Astrocyte of the cerebellum (primary cell): Measurements from ENCODE around the gene PSME3.
"Not testable (repeated sequence)": the region's sequence is repeated elsewhere in the genome, so short reads cannot be mapped to it uniquely, and the experiment has no call there.

Experiments
- DNase-seq: peaks from one replicate; pipeline ENCODE4 v3.0.0-alpha.2; 2011; ENCODE audit warnings: low read depth
- H3K4me3 ChIP-seq: 2 replicates; pipeline ENCODE4 v1.5.1; 2011; ENCODE audit warnings: mild to moderate bottlenecking, low read depth, low read length, moderate library complexity
- in situ Hi-C: cut with HindIII; loops from 2 replicates; pipeline ENCODE4 v1.10.0; 2017; ENCODE audit warnings: low sequenced_read_pairs
- TF ChIP-seq, protein P1 (sequence below): IDR thresholded peaks from 2 replicates; pipeline ENCODE4 v1.5.1; 2012; ENCODE audit warnings: low read length, low read depth, moderate library complexity, mild to moderate bottlenecking; ENCODE audit errors: missing control alignments

PSME3 gene

DNA sequence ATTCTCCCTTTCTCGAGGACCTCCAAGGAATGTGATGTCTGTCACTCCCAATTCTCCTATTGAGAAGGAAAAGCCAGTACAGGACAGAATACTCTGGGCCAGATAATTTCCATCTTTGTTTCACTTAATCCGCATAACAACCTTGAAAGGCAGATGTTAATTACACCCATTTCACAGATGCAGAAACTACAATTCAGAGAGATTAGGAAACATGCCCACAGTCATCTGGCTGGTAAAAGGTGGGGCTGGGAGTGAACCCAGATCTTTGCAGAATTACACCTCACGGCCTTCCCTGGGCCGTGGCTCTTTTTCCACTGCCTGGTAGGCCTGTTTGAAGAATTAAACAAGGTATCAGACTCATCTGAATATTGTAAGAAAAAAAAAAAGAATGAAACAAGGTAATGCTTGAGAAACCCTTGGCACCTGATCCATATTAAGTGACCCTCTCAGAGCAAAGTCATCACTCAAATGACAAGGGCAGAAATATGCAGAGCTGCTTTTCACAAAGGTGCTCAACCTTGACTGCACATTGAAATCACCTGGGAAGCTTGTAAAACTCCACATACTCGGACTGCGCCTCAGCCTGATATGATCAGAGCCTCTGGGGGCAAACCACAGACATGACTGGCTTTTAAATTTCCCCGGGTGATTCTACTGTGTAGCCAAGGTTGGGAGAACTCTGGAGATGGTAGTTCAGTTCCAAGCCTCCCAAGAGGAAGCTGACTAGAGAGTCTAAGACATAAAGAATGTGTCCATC lies 50.8 kb downstream of the PSME3 start:
- no peak for DNase-seq
- TF ChIP-seq, protein P1, sequence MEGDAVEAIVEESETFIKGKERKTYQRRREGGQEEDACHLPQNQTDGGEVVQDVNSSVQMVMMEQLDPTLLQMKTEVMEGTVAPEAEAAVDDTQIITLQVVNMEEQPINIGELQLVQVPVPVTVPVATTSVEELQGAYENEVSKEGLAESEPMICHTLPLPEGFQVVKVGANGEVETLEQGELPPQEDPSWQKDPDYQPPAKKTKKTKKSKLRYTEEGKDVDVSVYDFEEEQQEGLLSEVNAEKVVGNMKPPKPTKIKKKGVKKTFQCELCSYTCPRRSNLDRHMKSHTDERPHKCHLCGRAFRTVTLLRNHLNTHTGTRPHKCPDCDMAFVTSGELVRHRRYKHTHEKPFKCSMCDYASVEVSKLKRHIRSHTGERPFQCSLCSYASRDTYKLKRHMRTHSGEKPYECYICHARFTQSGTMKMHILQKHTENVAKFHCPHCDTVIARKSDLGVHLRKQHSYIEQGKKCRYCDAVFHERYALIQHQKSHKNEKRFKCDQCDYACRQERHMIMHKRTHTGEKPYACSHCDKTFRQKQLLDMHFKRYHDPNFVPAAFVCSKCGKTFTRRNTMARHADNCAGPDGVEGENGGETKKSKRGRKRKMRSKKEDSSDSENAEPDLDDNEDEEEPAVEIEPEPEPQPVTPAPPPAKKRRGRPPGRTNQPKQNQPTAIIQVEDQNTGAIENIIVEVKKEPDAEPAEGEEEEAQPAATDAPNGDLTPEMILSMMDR, result no peak
- in situ Hi-C loops, result loop anchor here (5.0 kb wide), 1 partner anchor 47 kb away; no protein-coding TSS in a partner anchor
- H3K4me3 ChIP-seq, result no peak overlapping the region

DNA sequence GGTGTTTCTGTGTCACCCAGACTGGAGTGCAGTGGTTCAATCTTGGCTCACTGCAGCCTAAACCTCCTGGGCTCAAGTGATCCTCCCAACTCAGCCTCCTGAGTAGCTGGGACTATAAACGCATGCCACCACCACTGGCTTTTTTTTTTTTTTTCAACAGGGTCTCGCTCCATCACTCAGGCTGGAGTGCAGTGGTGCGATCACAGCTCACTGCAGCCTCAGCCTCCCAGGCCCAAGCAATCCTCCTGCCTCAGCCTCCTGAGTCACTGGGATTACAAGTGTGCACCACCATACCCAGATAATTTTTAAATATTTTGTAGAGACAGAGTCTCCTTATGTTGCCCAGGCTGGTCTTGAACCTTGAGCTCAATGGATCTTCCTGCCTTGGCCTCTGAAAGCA lies 52.6 kb downstream of the PSME3 start:
- not testable (repeated sequence) for H3K4me3 ChIP-seq

DNA sequence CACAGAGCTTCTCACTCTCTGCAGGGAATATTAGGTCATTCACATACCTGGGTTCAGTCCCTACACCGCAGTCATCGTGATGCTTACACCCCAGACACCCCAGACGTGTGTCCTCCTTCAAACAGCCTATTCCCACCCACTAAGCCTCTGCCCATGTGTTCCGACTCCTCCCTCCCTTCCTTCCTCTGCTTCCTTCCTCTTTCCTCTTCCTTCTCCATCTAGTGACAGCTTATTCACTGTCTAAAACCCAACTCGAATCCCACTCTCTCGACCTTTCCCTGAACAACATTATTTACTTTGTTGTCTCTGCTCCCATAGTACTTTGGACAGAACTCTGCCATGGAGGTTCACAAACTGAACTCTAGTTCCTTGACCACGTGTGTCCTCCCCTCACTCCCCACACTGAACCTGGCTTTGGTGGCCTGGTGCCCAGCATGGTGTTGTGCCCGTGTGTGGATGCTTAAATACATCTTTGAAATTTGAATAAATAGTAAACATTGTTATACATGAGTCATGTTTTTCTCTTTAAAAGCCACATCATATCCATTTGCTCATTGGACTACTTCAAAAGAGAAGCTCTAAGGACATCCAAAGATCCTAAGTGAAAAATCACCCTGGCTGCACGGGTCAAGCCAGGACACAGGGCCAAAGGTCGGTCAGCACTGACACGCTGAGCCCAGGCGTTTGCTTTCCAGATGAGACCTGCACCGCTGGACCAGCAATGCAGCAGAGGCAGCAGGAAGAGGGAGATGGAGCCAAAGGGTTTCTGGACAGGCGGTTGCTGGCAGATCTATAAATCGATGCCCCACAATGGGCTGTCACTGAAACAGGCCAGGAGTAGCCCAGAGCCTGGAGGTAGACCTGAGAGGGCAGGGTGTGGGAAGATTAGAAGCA lies 53.3 kb downstream of the PSME3 start:
- TF ChIP-seq, protein P1, result no peak
- H3K4me3 ChIP-seq, result no peak overlapping the region
- DNase-seq, result no peak
- in situ Hi-C loops, result no loop called here

More for the DNA sequence above, 52.6 kb downstream of the PSME3 start:
- DNase-seq, in situ Hi-C loops: not testable (repeated sequence)

DNA sequence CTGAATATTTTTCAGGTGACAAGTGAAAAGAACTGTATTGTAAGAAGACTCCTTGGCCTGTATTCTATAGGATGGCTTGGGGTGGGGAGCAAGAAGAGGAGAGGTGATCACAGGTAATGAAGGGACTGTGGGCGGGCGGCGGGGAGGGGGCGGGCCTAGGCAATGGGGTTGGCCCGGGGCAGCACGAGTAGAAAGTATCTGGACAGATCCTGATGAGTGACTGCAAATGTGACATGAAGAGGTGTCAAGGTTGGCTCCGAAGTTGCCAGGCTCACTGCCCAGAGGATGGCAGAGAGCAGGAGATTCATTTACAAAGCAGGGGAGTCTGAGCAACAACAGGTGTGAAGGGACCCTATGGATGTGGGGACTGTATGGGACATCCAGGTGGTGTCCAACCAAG lies 56.6 kb downstream of the PSME3 start:
- in situ Hi-C loops, result loop anchor here (5.0 kb wide), 1 partner anchor 33 kb away; no protein-coding TSS in a partner anchor
- no peak overlapping the region for H3K4me3 ChIP-seq
- DNase-seq, result no peak
- TF ChIP-seq, protein P1, result no peak

DNA sequence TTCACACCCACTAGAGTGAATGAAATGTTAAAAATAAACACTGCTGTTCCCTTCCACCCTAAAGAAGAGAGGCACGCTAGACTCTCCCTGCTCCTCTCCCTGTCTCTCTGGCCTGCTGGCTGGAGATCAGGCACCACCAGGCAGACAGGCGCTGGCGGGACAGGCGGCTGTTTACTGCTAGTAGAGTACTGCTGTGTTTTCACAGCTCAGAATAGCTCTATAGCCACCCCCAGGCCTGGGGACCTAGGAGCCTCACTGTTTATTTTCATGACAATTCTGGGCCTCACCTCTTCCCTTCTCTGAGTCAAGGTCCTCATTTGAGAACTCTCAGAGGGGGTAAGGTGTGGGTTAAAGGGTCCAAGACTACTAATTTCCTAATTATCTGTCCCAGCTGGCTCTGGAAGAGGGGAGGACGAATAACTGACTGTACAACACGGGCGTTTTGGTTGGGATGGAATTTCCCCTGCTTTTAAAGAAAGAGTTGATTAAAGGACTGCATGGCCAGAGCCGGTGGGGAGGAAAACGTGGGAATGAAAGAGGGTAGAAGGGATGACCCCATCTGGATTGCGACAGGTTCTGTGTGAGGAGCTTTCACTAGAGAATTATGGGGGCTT lies 58.4 kb downstream of the PSME3 start:
- TF ChIP-seq, protein P1, result no peak
- DNase-seq, result no peak
- in situ Hi-C loops, result loop anchor here (5.0 kb wide), 1 partner anchor 34 kb away; no protein-coding TSS in a partner anchor
- no peak overlapping the region for H3K4me3 ChIP-seq

DNA sequence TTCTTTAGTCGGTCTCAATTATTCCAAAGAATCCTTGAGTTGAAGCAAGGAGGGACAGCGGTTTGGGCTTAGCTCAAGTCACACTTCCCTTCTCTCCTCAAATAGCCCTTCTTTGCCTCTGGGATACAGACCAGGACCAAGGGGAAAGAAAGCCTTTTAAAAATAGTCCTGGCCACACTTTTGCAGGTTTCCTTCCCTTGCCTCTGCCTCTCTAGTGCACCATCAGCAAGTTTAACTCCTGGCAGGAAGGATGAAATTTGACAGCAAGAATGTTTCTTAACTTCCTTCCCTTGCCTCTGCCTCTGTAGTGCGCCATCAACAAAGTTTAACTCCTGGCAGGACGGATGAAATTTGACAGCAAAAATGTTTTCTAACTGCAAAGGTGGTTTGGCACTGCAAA lies 60.2 kb downstream of the PSME3 start:
- in situ Hi-C loops, result loop anchor here (5.0 kb wide), 1 partner anchor 36 kb away; no protein-coding TSS in a partner anchor
- no peak for DNase-seq
- H3K4me3 ChIP-seq, result no peak overlapping the region
- TF ChIP-seq, protein P1, result no peak
